ENCODE measurements around the gene TPPP2.
"Not testable (repeated sequence)": the region's sequence is repeated elsewhere in the genome, so short reads cannot be mapped to it uniquely, and the experiment has no call there.

The TPPP2 gene

DNA sequence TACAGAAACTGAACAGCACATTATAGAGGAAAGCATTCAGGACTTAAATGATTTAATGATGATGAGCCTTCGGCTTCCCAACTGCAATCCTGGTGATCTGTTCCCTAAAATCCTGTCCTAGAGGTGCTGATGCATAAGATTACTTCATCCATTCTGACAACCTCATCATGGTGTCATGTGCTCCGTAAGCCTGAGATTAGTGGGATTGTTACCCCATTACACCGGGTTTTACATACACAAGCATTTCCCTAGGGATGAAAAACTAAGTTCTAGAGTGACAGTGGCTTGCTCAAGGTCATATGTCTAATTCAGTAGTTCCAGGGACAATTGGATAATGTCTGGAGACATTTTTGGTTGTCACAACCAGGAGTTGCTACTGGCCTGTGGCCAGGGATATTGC, 7.1 kb downstream of the TPPP2 start:
- DNase-seq (ENCODE audit: low read depth in 1 of 2, low spot score in 1 of 2), result no peak

DNA sequence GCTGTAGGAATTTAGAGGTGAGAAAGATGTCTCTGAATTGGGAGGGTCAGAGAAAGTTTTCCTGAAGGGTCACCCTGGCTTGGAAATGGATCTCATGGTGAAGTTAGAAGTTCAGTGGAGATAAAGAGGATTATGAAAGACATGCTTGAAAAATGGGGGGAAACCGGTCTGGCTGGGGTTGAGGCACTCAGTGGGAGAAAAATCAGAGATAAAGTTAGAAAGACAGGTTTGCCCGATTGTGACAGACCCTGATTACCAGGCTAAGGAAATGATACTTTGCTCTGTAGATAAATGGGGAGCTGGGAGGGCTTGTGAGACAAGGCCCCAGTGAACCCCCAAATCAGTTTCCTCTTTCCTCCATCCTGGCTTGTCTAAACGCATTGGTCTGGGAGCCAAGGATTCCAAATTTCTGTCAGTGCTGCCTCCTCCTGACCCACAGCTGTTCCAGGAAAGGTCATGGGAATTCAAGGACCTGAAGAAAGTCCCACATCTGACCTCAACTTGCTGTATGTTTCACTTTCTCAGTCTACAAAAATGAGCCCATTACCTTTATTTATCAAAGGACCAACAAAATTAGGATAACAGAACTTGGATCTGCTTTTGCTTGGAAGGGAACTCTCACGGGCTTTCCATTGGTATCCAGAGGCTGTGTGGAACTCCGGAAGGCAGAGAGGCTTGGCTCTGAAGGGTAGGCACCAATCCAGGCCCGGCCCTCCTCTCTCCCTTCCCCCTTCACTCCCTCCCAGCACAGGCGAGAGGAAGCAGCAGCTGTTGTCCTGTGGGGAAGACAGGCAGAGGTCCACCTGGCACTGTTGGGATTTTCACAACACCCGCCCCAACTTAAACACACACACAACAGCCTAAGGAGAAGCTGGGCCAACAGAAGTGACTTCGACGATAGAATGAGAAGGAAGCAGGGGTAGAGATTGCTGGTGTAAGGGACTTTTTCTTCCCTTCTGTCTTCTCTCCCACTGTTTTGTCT, 8.7 kb downstream of the TPPP2 start:
- no peak for DNase-seq (ENCODE audit: low read depth in 1 of 2, low spot score in 1 of 2)

DNA sequence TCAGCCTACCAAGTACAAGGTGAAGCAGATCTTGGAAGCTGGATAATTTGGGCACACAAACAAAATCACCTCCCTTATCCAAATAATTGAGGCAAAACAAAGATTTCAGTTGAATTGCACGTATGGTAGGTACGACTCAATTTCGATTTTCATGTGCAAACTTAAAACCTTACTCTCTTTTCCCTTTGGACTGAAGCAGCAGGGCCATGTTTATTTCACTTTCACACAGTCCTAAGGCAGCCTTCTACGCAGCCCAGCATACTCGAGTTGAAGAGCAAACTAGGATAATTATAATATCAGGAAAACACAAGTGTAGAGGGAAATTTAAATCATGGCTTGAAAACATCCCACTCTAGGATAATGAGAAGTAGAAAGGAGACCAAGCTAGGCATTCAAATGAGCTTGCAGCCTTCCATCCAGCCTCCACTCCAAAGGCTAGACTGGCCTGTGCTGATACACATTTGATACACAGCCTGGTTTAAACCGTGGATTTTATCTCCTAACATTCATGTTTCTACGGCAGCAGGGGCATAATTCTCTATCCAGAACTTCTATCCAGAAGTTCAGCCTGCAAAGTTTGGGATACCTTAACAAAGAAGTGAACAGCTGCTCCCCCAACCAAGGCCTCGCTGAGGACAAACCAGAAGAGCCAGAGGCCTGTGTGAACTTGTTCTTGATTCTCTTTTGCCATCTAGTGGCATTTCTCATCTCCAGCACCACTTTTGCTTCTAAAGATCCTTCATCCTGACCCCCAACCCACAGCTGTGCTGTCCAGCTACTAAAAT, 9.8 kb downstream of the TPPP2 start:
- DNase-seq (ENCODE audit: low read depth in 1 of 2, low spot score in 1 of 2), result no peak

DNA sequence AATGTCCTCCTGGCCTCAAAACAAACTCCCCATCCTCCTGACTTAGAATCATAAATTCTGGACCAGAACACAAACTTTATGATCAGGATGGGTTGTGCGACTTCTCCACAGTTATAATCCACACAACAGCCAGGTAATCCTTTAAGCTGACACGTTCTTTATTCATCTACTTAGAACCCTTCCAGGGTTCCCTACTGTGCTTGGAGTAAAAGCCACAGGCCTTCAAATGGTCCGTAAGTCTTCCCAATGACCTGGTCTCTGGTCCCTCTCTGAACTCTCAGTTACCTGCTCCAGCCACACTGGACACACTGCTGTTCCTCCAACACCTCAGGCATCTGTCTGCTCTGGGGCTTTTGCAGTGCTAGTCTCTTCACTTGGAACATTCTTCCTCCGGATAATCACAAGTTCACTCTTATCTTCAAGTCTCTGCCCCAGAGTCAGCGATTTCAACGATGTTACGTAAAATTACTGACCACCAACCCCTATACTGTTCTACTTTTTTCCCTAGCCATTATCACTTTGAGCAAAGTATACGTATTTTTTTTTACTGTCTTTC, 10.4 kb downstream of the TPPP2 start:
- no peak for DNase-seq (ENCODE audit: low read depth in 1 of 2, low spot score in 1 of 2)

DNA sequence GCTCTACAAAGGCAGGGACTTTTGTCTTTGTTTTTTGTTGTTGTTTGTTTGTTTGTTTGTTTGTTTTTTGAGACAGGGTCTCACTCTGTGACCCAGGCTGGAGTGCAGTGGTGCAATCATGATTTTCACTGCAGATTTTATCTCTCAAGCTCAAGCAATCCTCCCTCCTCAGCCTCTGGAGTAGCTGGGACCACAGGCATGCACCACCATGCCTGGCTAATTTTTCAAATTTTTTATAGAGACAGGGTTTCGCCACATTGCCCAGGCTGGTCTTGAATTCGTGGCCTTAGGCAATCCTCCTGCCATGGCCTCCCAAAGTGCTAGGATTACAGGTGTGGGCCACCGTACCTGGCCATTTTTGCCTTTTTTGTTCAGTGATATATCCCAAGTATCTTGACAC, 10.9 kb downstream of the TPPP2 start:
- DNase-seq (ENCODE audit: low read depth in 1 of 2, low spot score in 1 of 2), result not testable (repeated sequence)

DNA sequence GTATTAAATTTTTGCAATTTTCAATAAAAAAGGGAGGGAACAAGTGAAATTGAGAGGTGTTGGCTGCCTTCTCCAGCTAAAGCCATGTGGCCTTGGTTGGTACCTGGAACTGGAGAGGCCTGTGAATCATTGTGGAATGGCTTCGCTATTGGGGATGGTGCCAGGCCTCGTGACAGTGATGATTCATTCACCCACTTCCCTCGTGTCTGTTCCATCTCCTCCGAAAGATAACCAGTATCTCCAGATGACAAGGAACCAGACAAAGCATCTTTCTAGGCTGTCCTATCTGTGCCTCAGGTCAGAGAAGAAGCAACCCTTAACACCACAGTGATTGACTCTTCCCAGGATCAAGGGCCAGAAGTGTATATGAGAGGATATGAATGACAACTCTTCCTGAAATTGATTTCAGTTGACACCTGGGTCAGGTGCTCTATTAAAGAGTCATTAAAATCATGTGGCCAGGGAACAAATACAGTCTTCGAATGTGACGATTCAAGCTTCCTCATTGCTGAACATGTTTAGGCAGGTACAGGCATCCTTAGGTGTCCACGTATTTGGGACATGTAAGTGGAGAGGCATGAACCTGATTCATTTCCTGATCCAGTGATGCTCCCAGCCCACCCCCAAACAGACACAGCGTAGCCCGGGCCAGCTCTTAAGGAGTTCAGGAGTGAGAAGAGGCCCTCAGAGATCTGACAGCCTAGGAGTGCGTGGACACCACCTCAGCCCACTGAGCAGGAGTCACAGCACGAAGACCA, 11.8 kb downstream of the TPPP2 start, which contains the start of gene RNASE7:
Gene RNASE7 (plus strand): TSS at position 687 of the 758 bp plus-strand sequence. CDS start 631 bp downstream, outside the sequence.
- no peak for DNase-seq (ENCODE audit: low read depth in 1 of 2, low spot score in 1 of 2)

DNA sequence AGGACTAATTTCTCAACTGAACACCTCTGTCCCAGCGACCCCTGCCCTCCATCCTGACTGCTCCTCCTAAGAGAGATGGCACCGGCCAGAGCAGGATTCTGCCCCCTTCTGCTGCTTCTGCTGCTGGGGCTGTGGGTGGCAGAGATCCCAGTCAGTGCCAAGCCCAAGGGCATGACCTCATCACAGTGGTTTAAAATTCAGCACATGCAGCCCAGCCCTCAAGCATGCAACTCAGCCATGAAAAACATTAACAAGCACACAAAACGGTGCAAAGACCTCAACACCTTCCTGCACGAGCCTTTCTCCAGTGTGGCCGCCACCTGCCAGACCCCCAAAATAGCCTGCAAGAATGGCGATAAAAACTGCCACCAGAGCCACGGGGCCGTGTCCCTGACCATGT, 12.9 kb downstream of the TPPP2 start:
- DNase-seq (ENCODE audit: low read depth in 1 of 2, low spot score in 1 of 2), result no peak

DNA sequence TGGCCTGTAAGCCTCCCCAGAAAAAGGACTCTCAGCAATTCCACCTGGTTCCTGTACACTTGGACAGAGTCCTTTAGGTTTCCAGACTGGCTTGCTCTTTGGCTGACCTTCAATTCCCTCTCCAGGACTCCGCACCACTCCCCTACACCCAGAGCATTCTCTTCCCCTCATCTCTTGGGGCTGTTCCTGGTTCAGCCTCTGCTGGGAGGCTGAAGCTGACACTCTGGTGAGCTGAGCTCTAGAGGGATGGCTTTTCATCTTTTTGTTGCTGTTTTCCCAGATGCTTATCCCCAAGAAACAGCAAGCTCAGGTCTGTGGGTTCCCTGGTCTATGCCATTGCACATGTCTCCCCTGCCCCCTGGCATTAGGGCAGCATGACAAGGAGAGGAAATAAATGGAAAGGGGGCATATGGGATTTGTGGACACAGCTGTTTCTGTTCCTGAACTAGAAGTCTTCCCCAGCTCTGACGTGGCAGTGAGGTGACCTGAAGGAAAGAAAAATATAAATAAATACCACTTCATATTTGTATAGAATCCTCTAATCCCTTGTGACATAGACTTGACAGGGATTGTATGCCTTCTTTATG, 13.5 kb downstream of the TPPP2 start:
- no peak for DNase-seq (ENCODE audit: low read depth in 1 of 2, low spot score in 1 of 2)

DNA sequence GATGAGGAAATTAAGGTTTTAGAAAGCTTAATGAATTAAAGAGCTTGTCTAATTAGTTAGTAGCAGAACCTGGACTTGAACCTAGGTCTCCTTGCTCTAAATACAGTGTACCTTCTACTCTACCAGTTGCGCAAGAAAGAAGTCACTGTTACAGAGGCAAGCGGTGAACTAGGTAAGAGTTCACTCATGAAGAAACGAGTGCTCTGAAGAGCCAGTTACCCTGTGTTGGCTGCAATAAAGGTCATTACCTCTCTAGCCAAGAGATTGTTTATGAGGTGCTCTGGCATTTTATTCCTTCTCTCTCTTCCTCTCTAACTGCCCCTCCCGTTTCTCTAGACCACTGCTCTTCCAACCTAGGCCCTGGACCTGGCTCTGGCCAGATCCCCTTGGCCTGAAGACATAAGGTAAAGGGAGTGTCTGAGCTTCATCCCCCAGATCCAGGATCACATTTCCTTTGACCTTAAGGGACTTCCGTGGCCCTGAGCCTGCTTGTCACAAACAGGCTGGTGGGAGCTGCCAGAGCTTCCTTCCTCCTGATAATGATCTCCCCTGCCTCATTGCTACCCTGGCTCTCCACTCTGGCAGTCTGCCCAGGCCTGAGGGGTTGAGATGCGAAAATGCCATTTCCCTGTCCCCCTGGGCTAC, 14.1 kb downstream of the TPPP2 start:
- no peak for DNase-seq (ENCODE audit: low read depth in 1 of 2, low spot score in 1 of 2)

DNA sequence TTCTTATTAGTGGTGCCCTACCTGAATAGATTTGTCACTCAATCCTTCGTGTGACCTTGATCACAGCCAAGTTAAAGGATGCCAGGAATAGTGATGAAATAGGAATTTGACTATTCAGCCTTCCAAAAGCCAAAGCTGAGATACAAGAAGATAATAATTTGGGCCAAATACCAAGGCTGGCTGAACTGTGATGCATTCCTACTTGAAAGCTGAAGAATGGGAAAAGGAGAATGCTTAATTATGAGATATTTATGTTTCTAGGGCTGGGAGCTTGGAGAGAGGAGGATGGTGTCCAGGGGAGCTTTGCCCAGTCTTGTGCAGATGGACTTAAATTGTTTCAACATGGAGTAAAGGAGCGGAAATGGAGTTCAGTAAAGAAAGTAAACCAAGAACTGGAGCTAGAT, 17.4 kb downstream of the TPPP2 start:
- no peak for DNase-seq (ENCODE audit: low read depth in 1 of 2, low spot score in 1 of 2)

DNA sequence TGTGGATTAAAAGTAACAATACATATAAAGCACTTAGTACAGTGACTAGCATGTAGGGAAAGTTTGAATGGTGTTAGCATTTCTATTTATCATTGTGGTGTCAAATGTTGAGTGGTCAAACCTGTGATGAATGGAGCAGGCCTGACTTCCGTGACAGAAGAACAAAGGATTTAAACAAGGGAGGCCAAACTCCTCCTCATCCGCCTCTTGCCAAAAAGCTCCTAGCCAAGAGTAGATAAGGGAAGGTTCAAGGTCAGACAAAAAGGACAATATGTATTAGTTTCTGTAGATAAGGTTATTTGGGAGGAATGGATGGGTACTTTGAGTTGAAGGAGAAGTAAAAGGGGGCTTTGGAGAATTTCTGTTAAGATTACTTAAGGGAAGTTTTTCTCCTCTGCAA, 18.6 kb downstream of the TPPP2 start:
- DNase-seq (ENCODE audit: low read depth in 1 of 2, low spot score in 1 of 2), result no peak

DNA sequence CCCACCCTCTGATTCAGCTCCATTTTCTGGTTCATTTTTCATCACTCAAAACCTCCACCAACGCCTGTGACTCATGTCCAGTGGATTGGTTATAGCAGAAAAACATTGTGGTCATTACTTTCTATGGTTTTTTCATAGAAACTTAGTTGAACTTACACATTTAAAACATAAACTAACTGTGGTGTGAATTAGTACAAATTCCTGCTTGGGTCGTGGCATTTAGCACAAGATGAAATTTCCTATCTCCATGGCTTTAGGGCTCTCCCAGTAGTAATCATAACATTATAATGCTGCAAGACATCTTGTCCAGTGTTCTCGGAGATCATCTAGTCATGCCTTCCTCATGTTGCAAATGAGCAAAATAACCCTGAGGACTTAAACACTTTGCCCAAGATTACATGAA, 19.3 kb downstream of the TPPP2 start:
- no peak for DNase-seq (ENCODE audit: low read depth in 1 of 2, low spot score in 1 of 2)

DNA sequence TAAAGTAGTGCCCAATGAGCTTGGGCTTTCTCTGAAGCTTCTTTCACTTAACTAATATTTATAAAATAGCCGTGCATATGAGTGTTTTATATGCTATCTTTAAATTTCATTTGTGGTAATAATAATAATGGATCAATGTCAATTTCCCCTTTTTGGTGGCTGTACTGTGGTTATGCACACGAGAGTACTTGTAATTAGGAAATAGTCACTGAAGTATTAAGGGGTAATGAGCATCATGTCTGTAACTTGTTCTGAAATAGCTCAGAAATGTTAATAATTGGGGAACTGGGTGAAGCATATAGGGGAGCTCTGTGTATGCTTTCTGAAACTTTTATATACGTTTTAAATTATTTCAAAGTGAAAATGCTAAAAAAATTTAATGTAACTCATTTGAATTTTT, 20.6 kb downstream of the TPPP2 start:
- DNase-seq (ENCODE audit: low read depth in 1 of 2, low spot score in 1 of 2), result no peak

DNA sequence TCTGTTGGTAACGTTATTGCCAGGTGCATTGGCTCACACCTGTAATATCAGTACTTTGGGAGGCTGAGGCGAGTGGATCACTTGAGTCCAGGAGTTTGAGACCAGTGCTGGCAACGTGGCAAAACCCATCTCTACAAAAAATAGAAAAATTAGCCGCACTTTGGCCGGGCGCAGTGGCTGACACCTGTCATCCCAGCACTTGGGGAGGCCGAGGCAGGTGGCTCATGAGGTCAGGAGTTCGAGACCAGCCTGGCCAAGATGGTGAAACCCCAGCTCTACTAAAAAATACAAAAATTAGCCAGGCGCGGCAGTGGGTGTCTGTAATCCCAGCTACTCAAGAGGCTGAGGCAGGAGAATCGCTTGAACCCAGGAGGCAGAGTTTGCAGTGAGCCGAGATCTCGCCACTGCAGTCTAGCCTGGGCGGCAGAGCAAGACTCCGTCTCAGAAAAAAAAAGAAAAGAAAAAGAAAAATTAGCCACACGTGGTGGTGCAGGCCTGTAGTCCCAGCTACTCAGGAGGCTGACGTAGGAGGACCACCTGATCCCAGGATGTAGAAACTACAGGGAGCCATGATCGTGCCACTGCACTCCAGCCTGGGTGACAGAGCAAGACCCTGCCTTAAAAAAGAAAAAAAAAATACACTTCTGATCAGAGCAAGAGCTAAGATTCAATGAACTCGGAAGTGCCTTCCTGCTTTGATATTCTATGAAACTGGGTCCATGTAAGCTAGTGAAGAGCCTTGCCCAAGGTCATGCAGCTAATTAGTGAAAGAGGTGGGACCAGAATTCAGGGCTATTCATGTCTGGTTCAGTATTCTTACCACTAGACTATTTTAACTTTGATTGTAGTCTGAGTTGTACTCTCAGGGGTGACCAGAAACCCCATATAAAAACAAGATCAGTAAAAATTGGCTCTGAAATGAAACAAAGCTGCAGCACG, 23.4 kb downstream of the TPPP2 start:
- no peak for DNase-seq (ENCODE audit: low read depth in 1 of 2, low spot score in 1 of 2)

DNA sequence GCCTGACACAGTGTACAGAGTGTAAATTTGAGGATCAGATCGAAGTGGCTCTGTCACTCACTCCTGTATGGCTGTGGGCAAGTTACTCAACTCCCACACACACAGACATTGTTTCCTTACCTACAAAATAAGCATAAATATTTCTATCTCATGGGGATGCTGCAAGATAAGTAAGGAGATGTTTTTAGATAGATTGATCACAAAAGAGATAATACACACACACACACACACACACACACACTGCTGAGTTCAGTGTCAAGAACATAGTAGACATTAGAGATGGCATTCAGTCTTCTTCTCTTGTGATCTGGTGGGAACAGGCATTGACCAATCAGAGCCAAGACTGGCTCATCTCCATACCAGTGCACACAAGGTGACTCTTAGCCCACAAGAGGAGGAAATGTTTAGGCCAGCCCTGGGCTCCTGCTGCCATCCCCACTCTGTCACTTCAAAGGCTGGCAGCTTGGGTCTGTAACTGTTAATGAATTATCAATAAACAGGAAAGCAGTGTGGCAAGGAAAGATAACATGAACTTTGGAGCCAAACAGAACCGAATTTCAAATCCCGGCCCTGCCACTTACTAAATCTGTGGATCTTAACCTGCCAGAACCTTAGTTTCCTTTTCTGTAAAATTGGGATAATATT, 24.2 kb downstream of the TPPP2 start:
- DNase-seq (ENCODE audit: low read depth in 1 of 2, low spot score in 1 of 2), result no peak

DNA sequence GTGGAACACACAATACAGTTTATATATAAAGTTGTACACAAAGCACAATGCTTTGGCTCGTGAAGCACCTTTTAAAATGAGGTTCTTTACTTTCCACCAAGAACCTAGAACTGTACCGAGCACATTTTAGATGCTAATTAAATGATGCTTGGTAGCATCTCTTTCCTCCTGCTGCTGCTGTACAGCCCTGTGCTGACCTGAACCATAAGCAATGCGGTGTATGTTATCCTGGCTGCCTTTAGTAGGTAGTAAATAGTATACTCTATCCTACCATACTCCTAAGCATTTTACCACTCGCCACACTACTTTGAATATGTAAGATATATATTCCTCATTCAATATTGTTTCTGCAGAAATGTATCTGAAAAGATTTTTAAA, 24.7 kb downstream of the TPPP2 start:
- DNase-seq (ENCODE audit: low read depth in 1 of 2, low spot score in 1 of 2), result no peak

DNA sequence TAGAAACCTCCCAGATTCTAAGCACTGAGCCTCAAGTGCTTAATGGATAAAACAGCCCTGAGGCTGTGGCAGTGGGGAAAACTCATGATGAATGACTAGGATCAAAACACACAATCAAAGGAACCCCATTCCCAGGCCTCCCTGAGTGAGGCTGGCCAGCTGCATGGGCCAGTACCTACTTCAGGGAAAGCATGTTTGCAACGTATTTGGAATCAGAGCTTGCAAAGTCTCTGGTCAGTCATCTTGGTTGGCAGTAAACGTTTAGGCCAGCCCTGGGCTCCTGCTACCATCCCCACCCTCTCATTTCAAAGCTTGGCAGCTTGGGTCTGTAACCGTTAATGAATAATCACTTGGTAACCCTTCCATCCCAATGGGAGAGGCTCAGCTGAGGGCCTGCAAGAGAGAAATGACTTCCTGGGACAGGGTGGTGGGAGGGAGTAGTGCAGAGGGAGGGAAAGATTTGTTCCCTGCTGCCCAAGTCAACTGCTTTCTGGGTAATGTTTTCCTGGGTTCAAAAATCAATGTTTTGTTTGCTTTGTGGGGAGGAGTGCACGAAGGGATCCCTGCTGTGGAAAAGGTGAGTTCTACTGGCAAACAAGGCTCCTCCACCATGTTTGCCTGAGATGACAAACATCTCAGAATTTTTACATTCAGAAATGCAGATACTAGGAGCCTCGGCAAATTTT, 25.6 kb downstream of the TPPP2 start:
- DNase-seq (ENCODE audit: low read depth in 1 of 2, low spot score in 1 of 2), result no peak

DNA sequence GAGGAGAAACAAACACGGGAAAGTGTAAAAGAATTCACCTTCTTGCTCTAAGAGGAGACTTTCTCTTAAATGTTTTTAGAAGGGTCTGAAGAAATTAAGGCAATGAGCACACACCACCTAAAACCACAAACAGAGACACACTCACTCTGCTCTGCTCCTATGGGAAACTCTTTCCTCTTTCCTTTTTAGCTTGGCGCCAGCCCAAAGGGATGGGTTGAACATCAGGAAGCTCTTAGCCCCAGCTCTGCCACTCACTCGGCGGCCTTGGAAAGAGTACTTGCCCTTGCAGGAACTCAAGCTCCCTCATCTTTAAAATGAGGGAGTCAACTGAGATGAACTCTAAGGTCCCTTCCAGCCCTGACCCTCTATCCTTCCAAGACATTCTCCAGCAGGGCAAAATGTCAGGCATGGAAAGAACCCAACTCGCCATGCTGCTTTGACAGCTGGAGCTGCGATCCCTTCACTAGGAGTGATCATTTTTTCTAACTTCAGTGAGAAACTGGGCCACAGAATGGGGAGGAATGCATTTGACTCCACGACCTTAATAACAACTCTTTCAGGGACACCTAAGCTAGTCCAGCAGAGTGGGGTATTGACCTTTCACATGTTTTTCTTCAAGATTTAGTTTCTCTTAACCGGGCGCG, 26.6 kb downstream of the TPPP2 start:
- no peak for DNase-seq (ENCODE audit: low read depth in 1 of 2, low spot score in 1 of 2)
